H1 (cell line): Measurements from ENCODE around the gene RBM47. TPM values are rescaled to one million over a fixed set of nuclear protein-coding genes. Genes with fewer than 3 reads are reported as not detected.

Source experiments
- ASH2L ChIP-seq: fragments of 200-600, 300-600 bp; sonication (generic); IDR thresholded peaks from one replicate; pipeline ENCODE4 v1.7.1; 2017; ENCODE audit warnings: low read length
- BCL11A ChIP-seq, 2 experiments: IDR thresholded peaks; one replicate each; pipeline ENCODE4 v1.6.1; 2011; ENCODE audit warnings: low read depth in 2 of 2, low read length in 2 of 2, mild to moderate bottlenecking in 2 of 2
- CHD1 ChIP-seq: IDR thresholded peaks from 2 replicates; pipeline ENCODE4 v1.6.1; 2012; ENCODE audit warnings: low read depth, low read length, improper control_type of control experiment
- CHD7 ChIP-seq: fragments of 300-600 bp; sonication (generic); IDR thresholded peaks from 2 replicates; pipeline ENCODE4 v1.7.1; 2012; ENCODE audit warnings: low read length, moderate library complexity, mild to moderate bottlenecking, inconsistent platforms; ENCODE audit not compliant: insufficient replicate concordance
- FOSL1 ChIP-seq: IDR thresholded peaks from 2 replicates; pipeline ENCODE4 v1.6.1; 2011; ENCODE audit warnings: mild to moderate bottlenecking, low read depth, low read length, moderate library complexity; ENCODE audit not compliant: insufficient read depth
- NRF1 ChIP-seq: IDR thresholded peaks from 2 replicates; pipeline ENCODE4 v1.6.1; 2011; ENCODE audit warnings: mild to moderate bottlenecking, low read depth, low read length, improper control_type of control experiment
- RAD21 ChIP-seq, 2 experiments: IDR thresholded peaks in 1 of 2; conservative IDR thresholded peaks in 1 of 2; 2 replicates each; pipeline ENCODE4 v1.6.1; 2011; ENCODE audit warnings: low read depth in 2 of 2, low read length in 2 of 2, improper control_type of control experiment in 1 of 2, inconsistent platforms in 1 of 2, mild to moderate bottlenecking in 1 of 2, moderate library complexity in 1 of 2
- polyA plus RNA-seq, 7 experiments: library from polyadenylated mRNA; depleted of rRNA in 3 of 7; stranded (reverse) in 5 of 7; unstranded in 2 of 7; fragments of >200 nt in 5 of 7; fragments of 200-250 nt in 2 of 7; gene quantifications; 1 replicate in 5 of 7; 2 replicates in 1 of 7; 4 replicates in 1 of 7; pipeline versions ENCODE4 v1.2.1 to v1.2.3, GENCODE V29; 2011 to 2013; ENCODE audit warnings: missing spikeins in 2 of 7, mixed read lengths in 2 of 7
- total RNA-seq: library from RNA; stranded (reverse); fragmentation: NEBNext Ultra II Directional; extraction: Animal tissue kit (Norgen Biotek cat#: 25700); gene quantifications from 2 replicates; pipeline ENCODE4 v1.2.1, GENCODE V29; 2021

The RBM47 gene
- total and polyA plus RNA-seq, 2 of the 8 experiments (the other 6 are each of a cell fraction or from before 2014, with no cell fraction given): 42.8 to 78.9 TPM

GRCh38 chr4:40572692-40573310, 56.9 kb downstream of the RBM47 start (continued):
- TF ChIP-seq CHD7 (no peak), CHD1 (no peak), ASH2L (no peak), NRF1 (no peak), FOSL1 (no peak), BCL11A (IDR thresholded peaks at IDR 0.05; ENCODE audit: low read depth in 2 of 2, low read length in 2 of 2) (no peak), RAD21 (IDR thresholded peaks at IDR 0.05 in 1 of 2, conservative IDR thresholded peaks at IDR 0.05 in 1 of 2; ENCODE audit: low read depth in 2 of 2, low read length in 2 of 2) (no peak)
- TF ChIP-seq, all 59 proteins: peak for 0
